WI38 (cell line): Measurements from ENCODE around the gene DEGS1.
"Not testable (repeated sequence)": the region's sequence is repeated elsewhere in the genome, so short reads cannot be mapped to it uniquely, and the experiment has no call there.

Experiments
- H3K4me3 ChIP-seq: 2 replicates; pipeline ENCODE4 v1.5.1; 2011; ENCODE audit warnings: low read depth, mild to moderate bottlenecking, control low read depth, low read length
- TF ChIP-seq, protein P1 (sequence below): IDR thresholded peaks from 2 replicates; pipeline ENCODE4 v1.5.1; 2012; ENCODE audit warnings: low read depth, mild to moderate bottlenecking, control low read depth, low read length

Gene DEGS1

DNA sequence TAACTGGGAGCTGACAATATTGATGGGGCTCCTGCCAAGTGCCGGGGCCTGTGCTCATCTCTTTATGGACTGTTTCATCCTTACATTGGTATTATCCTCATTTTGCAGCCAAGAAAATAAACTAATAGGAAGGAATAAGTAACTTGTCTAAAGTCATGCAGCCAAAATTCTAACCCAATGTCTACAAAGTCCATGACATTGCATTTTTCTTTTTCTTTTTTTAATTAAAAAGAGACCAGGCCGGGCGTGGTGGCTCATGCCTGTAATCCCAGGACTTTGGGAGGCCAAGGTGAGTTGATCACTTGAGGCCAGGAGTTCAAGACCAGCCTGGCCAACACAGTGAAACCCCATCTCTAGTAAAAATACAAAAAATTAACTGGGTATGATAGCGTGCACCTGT lies 18.8 kb downstream of the DEGS1 start:
- no peak overlapping the region for H3K4me3 ChIP-seq
- TF ChIP-seq, protein P1, sequence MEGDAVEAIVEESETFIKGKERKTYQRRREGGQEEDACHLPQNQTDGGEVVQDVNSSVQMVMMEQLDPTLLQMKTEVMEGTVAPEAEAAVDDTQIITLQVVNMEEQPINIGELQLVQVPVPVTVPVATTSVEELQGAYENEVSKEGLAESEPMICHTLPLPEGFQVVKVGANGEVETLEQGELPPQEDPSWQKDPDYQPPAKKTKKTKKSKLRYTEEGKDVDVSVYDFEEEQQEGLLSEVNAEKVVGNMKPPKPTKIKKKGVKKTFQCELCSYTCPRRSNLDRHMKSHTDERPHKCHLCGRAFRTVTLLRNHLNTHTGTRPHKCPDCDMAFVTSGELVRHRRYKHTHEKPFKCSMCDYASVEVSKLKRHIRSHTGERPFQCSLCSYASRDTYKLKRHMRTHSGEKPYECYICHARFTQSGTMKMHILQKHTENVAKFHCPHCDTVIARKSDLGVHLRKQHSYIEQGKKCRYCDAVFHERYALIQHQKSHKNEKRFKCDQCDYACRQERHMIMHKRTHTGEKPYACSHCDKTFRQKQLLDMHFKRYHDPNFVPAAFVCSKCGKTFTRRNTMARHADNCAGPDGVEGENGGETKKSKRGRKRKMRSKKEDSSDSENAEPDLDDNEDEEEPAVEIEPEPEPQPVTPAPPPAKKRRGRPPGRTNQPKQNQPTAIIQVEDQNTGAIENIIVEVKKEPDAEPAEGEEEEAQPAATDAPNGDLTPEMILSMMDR = no peak

DNA sequence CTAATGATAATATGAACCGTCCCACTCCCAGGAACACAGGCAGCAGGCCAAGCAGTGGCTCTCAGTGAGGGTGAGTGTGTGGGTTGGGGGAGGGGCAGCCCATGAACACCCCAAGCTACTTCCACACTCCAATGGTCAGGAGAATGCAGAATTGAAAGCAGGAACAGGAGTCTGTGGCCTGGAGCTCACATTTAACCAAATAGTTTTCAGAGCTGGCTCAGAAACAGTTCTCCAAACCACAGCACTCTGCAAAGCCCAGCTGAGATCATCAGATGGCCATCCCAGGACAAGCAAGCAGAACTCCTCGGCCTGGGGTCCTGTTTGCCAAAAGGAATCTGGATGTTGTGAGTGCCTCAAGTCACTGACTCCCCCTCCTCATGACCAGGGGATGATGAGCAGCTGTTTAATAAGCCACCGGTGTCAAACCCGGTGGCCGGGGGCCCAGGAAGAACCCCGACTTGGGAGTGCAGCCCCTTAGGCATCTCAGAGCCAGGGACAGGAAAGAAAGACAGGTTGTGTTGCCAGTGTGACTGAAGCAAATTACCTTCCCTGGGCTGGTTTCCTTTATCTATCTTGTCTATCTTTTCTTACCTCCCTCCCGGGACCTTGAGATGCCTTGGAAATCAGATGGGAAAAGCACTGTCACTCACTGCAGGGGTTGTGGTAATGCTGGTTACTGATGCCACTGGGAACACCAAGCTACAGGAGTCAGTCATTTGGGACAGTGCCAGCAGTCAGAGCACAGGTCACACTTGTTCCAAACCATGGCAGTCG lies 20.4 kb downstream of the DEGS1 start:
- TF ChIP-seq, protein P1 = no peak

DNA sequence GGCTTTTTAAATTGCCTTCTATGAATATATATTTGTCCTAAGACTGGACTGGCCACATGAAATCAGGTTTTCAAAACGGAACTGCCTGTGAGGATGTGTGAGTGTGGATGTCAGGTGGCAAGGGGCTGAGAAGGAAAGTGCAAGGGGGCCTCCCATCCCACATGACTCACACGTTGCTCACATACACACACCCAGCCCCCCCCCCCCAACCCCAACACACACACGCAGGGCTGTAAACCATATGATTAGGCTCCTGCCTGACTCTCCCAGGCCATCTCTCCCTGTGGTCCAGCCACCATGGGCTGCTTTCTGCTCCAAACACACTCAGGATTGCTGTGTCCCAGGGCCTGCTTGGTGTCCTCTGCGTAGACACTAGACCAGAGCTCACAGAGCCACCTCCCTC lies 22.4 kb downstream of the DEGS1 start:
- H3K4me3 ChIP-seq = peak overlapping the region; percentile 17; the same call in 1 of the 2 replicates
- TF ChIP-seq, protein P1 = no peak

More for the DNA sequence above, 20.4 kb downstream of the DEGS1 start:
- H3K4me3 ChIP-seq = no peak overlapping the region

DNA sequence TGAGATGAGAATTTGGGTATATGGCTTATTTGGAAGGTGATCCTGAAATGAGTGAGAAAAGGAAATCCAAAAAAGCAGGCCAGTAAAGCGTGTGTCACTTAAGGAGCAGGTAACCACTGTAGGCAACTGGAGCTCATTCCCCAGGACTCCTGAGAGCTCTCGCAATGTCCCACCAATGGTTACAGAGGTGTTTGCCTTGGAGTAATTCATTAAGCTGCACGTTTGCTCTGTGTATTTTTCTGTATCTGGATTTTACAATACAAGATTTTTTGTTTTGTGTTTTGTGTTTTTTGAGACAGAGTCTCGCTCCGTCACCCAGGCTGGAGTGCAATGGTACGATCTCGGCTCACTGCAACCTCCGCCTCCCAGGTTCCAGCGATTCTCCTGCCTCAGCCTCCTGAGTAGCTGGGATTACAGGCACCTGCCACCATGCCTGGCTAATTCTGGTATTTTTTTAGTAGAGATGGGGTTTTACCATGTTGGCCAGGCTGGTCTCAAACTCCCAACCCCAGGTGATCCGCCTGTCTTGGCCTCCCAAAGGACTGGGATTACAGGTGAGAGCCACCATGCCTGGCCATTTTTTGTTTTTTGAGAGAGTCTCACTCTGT lies 23.0 kb downstream of the DEGS1 start:
- H3K4me3 ChIP-seq = not testable (repeated sequence)

DNA sequence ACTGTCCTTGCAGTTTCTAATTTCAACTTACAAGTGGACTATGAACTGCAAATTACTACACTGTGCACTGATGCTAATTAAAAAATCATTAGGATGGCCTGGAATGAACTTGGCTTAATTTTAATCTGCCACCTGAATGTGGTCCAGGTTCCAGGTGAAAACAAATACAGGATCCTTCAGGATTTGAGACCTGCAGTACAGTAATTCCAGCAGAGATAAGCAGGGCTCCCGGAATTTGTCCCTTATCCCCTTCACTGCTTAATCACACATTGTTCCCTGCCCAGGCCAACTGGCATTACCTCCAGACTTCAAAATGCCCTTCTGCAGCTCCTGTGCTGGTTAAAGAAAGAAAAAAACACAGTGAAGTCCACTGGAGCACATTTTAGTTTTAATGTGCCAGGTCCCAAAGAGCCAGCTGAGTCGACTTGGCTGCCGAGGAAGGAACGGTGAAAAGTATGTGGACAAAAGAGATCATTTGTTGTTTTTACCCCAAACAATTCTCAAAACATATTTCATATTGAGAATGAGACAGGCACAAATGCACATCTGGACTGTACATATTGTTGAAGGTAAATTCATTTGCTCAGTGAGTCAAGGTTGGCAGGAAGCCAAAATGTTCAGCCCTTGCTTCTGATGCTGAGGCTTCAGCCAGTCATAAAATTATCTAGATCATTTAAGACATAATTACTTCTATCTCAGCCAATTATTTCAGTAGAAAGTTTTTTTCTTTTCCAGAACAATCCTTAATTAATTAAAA lies 28.3 kb downstream of the DEGS1 start:
- TF ChIP-seq, protein P1 = no peak
- no peak overlapping the region for H3K4me3 ChIP-seq

DNA sequence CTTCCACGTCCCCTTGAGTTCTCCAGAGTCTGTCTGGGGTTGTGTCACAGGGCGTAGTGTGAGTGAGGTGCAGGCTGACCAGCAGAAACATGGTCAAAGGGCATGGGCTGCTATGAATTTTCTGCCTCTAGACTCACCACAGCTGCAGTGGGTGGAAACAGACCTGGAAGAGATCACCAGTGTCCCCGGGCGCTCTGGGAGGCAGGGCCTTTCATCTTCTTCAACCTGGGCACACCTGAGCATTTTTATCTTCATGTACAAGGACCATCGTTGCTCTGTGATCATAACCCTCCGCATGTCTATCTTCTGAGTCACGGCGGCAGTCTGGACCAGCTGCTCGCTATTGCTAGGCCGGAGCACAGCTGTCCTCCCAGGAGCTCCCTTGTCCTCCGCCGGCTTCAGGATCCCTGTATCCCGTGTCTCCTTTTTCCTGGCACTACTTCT lies 29.6 kb downstream of the DEGS1 start:
- TF ChIP-seq, protein P1 = no peak
- H3K4me3 ChIP-seq = no peak overlapping the region

DNA sequence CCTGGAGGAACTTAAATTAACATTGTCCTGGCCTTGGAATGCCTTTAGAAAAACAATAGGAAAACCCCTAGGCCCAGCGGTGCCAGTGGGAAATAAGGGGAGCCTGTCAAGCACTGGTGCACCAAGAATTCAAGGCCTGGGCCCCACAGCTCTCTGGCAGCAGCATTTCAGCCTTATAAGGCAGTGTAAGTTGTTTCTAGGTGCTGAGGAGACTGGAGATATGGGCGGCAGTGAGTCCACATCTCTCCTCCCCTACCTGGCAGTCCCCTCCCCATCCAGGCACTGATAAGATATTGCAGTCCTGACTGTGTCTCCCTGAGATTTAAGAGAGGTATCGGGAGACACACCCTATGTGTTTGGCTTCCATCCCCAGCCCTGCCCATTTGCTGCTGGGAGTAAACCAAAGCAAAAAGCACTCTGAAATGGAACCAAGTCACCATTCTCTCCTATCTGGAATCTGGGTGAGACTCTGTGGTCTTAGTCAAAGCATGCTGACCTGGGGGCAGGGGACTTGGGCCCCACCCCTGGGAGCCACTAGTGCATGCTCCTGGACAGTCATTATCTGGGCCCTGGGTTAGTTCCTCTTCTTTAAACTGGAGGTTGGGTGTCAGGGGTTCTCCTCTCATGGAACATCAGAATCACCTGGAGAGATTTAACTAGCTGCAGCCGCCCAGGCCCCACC lies 30.5 kb downstream of the DEGS1 start:
- H3K4me3 ChIP-seq = no peak overlapping the region
- TF ChIP-seq, protein P1 = no peak
